Measurements from ENCODE around the gene GNB1. TPM values are rescaled to one million over a fixed set of nuclear protein-coding genes. Genes with fewer than 3 reads are reported as not detected.

GNB1 gene
- polyA plus RNA-seq, 4 donors: 262 to 314 (median 273) TPM

- no peak for DNase-seq (ENCODE audit: low read depth in 4 of 4, low spot score in 3 of 4)
Measured at GRCh38 chr1:1786836-1787605, 103.9 kb downstream of the GNB1 start.

- no peak for DNase-seq (ENCODE audit: low read depth in 4 of 4, low spot score in 3 of 4)
Measured at GRCh38 chr1:1785666-1786065, 105.2 kb downstream of the GNB1 start.

- DNase-seq (ENCODE audit: low read depth in 4 of 4, low spot score in 3 of 4): no peak
Measured at GRCh38 chr1:1784933-1785332, 106.0 kb downstream of the GNB1 start.

DNA sequence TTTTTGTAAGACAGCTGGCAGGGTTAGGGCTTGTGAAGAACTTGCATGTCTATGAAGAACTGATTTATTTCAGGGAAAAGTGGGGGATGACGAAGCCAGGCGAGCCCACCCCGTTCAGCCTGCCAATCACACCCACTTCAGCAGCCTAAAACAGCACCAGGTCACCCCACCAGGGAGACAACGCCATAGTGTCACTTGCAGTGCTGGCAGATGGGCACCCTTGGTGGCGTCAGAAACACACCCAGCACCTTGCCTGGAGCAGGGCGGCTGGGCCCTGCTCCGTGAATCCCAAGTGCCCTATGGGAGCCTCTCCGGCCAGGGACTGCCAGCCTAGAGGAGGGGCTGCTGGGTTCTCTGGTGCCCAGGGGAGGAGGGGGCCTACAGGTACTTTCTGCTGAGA is 107.6 kb downstream of the GNB1 start:
- no peak for DNase-seq (ENCODE audit: low read depth in 4 of 4, low spot score in 3 of 4)

DNA sequence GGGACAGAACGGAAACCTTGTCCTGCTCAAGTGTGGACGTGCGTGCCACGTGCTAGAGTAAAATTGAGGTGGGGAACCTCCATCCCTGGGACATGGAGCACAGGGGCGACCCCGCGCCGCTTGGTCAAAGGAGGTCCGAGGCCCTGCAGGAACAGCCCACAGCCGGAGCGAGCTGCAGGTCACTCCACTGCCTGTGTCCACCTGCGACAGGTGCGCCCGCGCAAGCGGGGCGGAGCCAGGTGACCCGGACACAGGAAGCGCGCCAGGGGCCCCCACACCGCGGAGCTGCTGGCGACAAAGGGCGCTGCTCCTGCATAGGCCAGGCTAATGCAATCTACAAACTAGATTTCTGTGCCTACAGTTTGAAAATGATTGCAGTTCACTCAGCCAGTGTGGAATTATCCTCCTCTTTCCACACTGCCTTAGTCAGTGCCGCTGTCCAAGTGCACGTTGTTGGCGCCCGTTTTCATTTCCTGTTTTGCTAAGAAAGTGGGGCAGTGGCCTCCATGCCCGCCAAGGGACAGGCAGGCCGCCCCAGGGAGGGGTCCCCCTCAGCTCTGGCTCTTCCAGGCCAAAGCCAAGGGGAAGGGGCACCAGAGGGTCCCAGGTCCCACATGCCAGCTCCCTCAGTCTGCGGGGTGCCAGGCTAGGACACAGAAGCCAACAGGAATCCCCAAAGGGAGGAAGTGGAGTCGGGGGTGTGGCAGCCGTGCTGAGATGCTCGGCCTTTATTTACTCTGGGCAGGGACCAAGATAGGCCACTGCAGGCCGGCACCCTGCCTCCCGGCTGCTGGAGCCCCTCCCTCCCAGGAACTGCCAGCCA is 108.3 kb downstream of the GNB1 start:
- DNase-seq (ENCODE audit: low read depth in 4 of 4, low spot score in 3 of 4): no peak

GRCh38 chr1:1781526-1781903 is 109.4 kb downstream of the GNB1 start:
- no peak for DNase-seq (ENCODE audit: low read depth in 4 of 4, low spot score in 3 of 4)

DNA sequence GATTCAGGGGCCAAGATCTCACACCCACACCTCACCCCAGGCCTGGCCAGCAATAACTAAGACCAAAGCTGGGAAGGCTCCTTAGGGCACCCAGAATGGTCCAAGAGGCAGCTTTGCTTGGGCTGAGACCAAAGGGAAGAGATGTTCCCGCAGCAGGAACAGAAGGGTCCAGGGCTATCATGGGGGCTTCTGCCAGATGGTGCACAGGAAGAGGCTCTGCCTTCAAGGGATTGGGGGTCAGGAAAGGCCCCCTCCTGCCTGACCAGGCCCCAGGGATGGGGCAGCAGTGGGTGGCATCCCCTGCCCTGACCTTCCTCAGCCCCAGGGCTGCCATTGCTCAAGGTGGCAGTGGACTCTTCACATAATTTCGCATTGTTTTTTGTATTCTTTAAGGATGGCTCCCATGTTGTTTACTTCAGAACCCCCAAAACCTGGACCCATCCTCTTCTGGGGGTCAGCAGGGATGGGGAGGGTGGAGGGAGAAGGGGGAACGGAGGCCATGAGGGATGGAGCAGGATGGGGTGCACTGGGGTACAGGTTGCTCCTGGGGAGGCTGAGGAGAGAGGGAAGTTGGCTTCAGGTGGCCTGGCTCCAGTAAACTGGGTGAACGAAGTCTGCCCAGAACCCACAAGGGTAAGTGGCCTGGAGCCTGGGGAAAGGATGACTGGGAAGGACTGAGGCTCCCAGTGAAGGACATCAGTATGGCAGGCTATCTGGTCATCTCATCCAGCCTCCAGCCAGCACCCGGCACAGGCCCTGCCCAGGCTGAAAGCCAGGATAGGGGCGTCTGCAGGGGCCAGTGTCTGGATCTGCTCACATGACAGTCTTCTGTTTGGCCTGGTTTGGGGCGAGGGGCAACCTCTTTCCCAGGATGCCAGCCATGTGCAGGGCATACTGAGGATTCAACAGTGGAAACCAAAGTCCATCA is 110.0 kb downstream of the GNB1 start:
- no peak for DNase-seq (ENCODE audit: low read depth in 4 of 4, low spot score in 3 of 4)

- no peak for DNase-seq (ENCODE audit: low read depth in 4 of 4, low spot score in 3 of 4)
Measured at GRCh38 chr1:1779691-1780597, 110.9 kb downstream of the GNB1 start.

GRCh38 chr1:1779320-1779675 is 111.6 kb downstream of the GNB1 start:
- DNase-seq (ENCODE audit: low read depth in 4 of 4, low spot score in 3 of 4): no peak

- no peak for DNase-seq (ENCODE audit: low read depth in 4 of 4, low spot score in 3 of 4)
Measured at GRCh38 chr1:1778663-1779319, 112.1 kb downstream of the GNB1 start.

DNA sequence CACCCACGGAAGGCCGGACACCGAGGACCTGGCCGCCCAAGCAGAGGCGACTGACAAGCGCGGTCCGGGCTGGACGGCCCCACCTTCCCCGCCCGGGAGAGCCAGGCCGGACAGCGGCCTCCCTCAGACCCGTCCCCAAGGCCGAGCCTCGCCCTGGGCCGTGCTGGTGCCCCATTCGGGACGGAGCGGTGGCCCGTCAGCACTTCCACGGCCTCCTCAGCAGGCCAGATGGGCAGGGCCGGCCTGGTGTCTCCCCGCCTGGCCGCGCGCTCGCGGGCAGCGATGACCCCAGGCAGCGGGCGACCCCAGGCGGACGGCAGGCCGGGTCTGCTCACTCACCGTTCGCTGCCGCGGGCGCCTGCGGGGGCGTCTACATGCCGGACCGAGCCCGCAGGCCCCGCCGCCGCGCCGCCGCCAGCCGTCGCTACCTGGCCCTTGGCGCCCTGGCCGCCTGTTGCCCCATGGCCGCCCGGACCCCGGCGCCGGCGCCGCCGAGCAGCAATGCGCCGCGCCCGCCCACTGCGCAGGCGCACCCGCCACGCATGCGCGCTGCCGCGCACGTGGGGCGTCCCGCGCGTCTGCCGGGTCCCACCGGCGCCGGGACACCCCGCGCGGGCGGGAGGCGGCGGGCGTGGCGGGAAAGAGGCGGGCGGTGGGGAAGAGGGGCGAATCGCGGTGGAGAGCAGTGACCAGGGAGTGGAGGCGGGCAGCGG is 112.8 kb downstream of the GNB1 start, which contains the start of gene NADK:
TSS of gene NADK (minus strand) at position 521 of the 713 bp plus-strand sequence. CDS start 13,064 bp downstream, outside the sequence.
- DNase-seq (ENCODE audit: low read depth in 4 of 4, low spot score in 3 of 4): no peak

- no peak for DNase-seq (ENCODE audit: low read depth in 4 of 4, low spot score in 3 of 4)
Measured at GRCh38 chr1:1777583-1777899, 113.3 kb downstream of the GNB1 start.

DNA sequence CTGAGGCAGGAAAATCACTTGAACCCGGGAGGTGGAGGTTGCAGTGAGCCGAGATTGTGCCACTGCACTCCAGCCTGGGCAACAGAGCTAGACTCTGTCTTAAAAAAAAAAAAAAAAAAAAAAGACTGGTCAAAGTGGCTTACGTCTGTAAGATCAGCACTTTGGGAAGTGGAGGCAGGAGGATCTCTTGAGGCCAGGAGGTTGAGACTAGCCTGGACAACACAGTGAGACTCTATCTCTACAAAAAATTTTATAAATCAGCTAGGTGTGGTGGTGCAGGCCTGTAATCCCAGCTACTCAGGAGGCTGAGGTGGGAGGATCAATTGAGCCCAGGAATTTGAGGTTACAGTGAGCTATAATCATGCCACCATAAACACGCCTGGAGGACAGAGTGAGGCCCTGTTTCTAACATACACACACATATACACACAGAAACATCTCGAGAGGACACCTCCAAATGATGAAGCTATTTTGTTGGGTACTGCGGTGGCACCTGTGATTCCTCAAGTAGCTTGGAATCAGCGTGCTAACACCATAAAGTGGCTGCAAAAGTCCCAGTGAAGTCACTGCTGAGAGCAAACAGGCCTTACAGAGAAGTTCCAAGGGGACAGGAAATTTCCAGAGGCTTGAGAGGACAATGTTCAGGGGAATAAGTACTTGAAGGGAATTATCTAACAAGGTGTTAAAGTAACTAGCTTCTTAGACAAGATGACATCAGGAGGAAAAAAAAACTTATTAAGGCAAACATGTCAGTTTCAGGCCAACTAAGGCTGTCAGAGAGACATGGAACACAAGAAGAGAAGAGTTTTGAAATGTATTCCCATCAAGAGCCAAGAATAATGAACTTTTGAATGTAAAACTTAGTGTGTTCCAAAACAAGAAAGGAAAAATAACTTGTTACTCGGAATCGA is 114.0 kb downstream of the GNB1 start:
- no peak for DNase-seq (ENCODE audit: low read depth in 4 of 4, low spot score in 3 of 4)

DNA sequence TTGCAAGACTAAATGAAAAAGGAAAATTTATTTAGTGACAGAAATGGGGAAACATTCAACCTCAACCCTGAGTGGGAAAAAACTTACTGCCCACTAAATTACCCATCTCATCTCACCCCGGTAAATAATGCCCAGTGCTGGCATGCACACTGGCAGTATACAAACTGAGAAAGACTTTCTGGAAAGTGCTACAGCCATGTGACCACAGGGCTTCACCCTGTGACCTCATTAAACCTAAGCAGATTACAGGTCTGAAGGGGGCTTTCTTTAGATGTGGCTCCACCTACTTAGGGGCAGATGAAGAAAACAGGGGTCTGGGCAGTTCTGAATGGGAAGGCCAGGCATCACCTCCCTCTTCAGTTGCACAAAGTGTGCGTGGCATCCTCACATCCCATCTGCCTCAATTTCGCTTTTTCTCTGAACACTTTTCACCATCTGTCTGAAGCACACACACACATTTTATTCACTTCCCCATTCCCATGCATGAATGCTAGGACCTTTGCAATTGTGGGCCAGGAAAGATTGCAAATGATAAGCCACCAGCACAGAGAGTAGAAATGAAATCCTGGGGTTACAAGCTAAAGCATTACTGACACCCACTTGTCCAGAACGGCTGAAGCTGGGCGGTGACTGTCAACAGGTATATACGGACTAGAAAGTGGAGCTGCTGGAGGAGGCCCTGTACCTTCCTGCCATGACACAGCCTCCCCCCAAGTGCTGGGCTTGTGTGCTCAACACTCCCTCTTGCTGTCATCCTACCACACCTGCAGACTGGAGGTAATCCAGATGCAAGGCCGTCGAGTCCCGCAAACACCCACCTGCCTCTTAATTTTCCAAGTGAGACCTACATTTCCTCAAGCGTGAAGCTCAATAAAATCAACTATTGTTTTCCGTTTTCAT is 115.3 kb downstream of the GNB1 start:
- DNase-seq (ENCODE audit: low read depth in 4 of 4, low spot score in 3 of 4): no peak

DNA sequence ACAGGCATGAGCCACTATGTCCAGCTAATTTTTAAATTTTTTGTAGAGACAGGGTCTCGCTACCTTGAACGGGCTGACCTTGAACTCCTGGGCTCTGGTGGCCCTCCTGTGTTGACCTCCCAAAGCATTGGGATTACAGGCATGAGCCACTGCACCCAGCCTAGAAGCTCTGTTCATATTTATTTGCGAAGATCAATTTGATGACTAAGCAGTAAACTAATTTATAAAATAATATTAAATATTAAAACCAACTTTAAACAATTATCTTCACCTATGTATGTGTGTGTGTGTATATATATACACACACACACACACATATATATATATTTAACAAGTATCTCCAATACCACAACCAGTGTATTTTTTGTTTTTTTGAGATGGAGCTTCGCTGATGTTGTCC is 117.0 kb downstream of the GNB1 start:
- no peak for DNase-seq (ENCODE audit: low read depth in 4 of 4, low spot score in 3 of 4)

GRCh38 chr1:1771096-1771495 is 119.8 kb downstream of the GNB1 start:
- DNase-seq (ENCODE audit: low read depth in 4 of 4, low spot score in 3 of 4): no peak

DNA sequence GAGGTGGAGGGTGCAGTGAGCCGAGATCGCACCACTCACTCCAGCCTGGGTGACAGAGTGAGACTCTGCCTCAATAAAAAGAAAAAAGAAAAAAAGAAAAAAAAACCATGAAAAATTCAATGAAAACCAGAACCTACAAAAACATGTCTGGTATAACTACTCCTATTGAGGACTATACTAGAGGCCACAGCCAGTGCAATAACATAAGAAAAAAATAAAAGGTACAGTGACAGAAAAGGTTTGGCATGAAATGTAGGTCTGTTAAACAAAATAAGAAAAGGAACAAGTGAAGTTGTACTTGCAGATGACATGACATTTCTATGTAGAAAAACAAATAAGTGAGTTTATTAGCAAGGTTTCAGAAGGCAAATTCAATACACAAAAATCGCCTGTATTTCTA is 120.8 kb downstream of the GNB1 start:
- no peak for DNase-seq (ENCODE audit: low read depth in 4 of 4, low spot score in 3 of 4)

Measured in left renal pelvis (tissue), 4 donors.